Stimulated activated CD8-positive, alpha-beta memory T cell treated with anti-CD3 and anti-CD28 coated beads, Interleukin-15, amount 100 ng/mL, for 48 hours (primary cell): ENCODE measurements around the gene MAP4.
"Not testable (repeated sequence)": the region's sequence is repeated elsewhere in the genome, so short reads cannot be mapped to it uniquely, and the experiment has no call there.

Experiments used
- DNase-seq, 2 donors: peaks; one replicate each; pipeline ENCODE4 v3.0.0-alpha.2; 2020; ENCODE audit warnings: low read depth in 2 of 2

The MAP4 gene

DNA sequence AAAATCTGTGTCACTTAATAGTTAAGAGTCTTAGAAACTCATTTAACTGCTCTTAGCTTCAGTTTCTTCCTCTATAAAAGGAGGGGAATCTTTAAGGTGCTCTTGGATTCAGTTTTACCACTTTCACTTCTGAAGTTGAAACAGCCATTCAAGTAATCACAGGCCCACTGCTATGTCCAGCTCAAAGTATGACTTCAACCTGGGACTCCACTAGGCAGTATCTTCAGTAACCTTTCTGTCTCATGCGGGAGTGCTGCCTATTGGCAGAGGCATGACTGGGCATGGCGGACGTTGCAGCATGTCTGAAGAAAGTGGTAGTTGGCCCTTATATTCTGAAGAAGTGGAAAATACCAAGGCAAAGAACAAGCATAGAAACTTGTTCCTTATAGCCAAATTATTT is 121.0 kb downstream of the MAP4 start:
- DNase-seq, result no peak

GRCh38 chr3:47892286-47893040 is 123.8 kb downstream of the MAP4 start:
- no peak for DNase-seq

- no peak for DNase-seq
These were observed 124.6 kb downstream of the MAP4 start for GRCh38 chr3:47891613-47892005.

DNA sequence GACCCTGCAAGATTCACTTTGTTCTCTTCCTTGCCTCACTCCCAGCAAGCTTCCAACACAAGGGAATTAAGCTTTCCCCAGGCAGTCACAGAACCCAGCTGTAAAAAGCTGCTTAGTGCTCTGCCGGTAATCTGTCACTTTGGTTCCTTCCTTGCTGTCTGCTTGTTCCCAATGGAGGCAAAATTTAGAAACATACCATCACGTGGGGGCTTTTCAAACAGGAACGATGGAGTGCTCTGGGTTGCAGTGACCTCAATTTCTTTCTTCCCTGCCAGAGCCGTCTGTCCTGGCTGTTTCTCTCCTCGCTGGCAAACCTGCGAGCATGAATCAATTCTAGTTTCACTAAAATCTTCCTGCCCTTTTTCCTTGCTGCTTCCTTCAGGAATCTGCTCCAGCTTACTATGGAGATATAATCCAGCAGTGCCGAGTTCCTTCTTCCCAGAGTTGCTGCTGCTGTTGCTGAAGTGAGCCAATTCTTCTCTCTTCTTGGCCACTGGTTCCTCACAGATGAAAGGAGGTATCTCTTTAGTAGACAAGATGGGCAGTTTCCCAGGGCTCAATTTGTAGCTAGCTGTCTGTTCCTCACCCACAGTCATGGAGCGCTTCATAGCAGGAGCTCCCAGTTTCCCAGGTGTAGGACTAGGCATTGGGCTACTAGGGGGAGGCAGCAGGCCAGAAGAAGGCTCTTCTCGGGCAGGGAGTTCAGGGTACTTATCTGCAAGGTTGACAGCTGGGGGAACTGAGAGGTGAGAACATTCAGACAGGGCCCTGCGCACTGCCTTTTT is 125.2 kb downstream of the MAP4 start:
- DNase-seq, result no peak

- no peak for DNase-seq
These were observed 125.9 kb downstream of the MAP4 start for GRCh38 chr3:47890126-47890827.

DNA sequence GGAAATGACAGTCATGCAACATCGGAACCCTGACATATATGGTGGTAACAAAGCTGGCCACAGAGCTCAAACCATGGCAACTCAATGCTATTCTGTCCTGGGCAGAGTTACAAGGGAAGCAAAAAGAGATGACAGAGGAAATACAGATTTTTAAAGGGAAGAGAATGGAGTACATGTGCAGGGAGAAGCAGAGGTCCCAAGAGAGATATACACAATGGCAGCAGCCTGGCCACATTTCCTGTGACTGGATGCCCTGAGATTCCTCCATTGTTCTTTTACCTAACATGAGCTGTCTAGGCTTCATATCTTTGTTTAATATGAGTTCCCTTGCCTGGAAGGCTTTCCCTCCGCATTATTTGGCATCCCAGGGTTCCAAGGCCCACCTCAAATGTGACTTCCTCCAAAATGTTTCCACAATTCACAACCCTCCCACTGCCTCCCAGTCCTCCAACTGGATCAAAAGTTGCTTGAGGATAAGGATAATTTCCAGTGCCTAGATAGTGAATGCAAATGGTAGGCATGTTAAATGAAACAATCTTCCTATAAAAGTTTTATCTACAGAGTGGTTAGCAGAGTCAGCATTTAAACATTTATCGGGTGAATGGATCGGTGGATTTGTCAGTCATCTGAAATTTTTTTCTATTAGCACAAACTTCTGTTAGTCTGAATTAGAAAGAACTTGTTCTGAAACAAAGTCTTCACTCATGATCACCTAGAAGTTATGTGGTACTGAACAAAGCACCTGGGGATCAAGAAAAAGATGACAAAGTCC is 127.0 kb downstream of the MAP4 start:
- no peak for DNase-seq

DNA sequence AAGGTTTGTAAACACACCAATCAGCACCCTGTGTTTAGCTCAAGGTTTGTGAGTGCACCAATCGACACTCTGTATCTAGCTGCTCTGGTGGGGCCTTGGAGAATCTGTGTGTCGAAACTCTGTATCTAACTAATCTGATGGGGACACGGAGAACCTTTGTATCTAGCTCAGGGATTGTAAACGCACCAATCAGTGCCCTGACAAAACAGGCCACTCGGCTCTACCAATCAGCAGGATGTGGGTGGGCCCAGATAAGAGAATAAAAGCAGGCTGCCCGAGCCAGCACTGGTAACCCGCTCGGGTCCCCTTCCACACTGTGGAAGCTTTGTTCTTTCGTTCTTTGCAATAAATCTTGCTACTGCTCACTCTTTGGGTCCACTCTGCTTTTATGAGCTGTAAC is 128.2 kb downstream of the MAP4 start:
- not testable (repeated sequence) for DNase-seq

- no peak for DNase-seq
These were observed 131.0 kb downstream of the MAP4 start for GRCh38 chr3:47885168-47885567.

- no peak for DNase-seq
These were observed 131.6 kb downstream of the MAP4 start for GRCh38 chr3:47884603-47885002.

GRCh38 chr3:47882338-47882737 is 133.9 kb downstream of the MAP4 start:
- DNase-seq, result no peak

GRCh38 chr3:47877719-47878118 is 138.5 kb downstream of the MAP4 start:
- no peak for DNase-seq

GRCh38 chr3:47877290-47877689 is 138.9 kb downstream of the MAP4 start:
- no peak for DNase-seq

DNA sequence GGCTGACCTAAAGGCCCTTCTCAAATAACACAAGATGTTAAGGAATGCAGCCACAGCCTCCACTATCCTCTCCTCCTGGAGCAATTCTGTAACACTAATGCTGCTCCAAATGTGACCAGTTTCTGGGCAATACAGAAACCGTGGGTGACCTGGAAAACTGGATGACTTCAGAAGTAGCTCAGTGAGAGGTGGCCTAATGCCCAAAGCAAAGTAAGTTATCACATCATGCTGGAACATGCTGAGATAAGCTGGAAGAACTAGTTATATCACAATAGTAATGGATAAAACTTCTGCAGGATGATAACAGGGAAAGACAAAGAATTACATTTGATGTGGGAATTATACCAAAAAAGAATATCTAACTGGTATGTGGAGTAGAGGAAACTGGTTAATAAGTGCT is 141.3 kb downstream of the MAP4 start:
- DNase-seq, result no peak

DNA sequence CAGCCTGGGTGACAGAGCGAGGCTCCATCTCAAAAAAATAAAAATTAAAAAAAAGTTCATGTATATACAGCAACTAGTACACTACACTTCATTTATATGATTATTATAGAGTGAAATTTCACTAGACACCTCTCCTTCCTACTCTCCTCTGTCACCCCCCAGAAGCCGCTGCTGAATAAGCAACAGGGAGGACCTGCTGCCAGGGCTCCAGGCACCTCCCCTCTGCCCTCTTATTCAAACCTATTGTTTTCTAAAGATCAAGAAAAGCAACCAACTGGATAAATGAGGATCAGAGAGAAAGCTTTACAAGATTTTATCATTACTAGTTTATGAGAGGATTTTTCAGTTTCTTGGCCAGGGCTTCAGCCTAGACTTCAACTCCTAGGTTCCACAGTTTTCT is 141.8 kb downstream of the MAP4 start:
- DNase-seq, result no peak

GRCh38 chr3:47872916-47873315 is 143.3 kb downstream of the MAP4 start:
- no peak for DNase-seq

DNA sequence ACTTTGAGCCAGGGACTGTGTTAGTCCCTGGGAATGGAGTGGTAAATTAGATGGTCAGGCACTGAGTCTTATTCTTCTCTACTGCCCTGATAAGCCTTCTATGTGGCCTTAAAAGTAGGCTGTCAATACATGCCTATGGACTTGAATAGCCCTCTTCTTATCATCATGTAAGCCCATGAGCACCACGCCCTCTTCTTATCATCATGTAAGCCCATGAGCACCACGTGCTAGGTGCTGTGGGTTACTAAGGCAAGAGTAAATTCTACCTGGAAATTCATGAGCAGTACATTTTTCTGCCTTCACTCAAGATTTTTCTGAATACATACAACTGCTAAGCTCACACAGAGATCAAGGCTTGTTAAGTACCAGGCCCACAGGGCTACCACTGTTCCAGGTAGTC is 144.8 kb downstream of the MAP4 start:
- no peak for DNase-seq

- DNase-seq, result no peak
These were observed 145.4 kb downstream of the MAP4 start for GRCh38 chr3:47870702-47871260.

DNA sequence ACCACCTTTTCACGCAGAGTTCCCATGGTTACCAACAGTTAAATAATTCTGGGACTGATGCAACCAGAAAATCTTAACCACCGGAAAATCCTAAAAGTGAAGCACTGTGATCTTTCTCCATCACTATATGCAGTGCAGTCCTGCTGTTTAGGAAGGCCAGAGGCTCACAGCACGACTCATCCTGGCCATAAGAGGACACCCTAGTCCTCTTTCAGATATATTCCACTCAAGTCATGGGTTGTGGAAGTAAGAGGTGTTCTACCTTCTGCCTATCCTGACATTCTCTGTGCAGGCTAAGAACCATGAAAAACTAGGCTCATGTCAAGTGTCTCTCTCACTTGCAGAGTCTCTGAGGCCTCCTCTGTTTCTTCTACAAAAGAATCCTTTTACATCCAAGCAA is 146.1 kb downstream of the MAP4 start:
- DNase-seq, result no peak

DNA sequence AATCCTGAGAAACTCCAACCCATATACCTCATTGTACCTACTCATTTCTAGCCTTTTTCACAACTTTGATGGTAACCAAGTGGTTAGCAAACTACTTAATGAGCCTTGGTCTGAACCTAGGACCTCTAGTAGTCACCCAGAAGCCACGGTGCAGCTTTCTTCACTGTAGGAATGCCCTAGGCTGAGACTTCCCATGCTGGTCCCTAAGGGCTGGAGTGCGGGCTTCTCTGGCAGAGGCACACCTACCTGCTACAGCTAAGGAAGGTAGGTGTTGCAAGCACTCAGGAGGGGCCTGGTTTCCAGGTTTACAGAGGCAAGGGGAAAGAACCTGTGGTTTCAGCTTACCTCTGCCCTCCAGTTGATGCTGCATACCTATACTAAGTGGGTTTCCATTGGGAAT is 147.9 kb downstream of the MAP4 start:
- DNase-seq, result no peak

- DNase-seq, result no peak
These were observed 148.7 kb downstream of the MAP4 start for GRCh38 chr3:47867451-47868044.

DNA sequence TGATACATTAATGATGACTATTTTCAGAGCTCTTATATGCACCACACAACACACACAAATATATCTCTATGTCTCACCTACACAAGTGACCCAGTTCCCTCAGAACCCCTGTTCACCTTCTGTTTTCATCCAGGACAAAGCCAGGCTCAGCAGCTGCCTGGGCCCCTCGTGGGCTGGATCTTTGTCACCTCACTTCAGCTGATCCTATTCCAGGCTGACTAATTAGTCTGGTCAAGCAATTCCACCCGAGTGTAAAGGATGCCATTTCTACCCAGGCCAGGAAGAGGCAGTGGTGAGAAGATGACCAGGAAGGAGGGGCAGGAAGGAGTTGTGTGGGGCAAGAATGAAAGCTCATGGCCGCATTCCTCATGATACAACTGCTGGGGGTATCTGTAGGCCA is 151.0 kb downstream of the MAP4 start:
- no peak for DNase-seq
